ENCODE data around the gene SGIP1.

- no peak for TF ChIP-seq JUND (IDR thresholded peaks at IDR 0.05)
- TF ChIP-seq FOXM1 (IDR thresholded peaks at IDR 0.05; ENCODE audit: low read depth) = no peak
- TF ChIP-seq TAF1 (IDR thresholded peaks at IDR 0.05; ENCODE audit: borderline replicate concordance, low read depth, low read length) = no peak
- TF ChIP-seq CTCF (IDR thresholded peaks at IDR 0.05) = no peak
- TF ChIP-seq EP300 (IDR thresholded peaks at IDR 0.05; ENCODE audit: borderline replicate concordance in 1 of 2, low read depth in 1 of 2, low read length in 1 of 2) = no peak
- no peak for TF ChIP-seq EZH2phosphoT487 (IDR thresholded peaks at IDR 0.05; ENCODE audit: borderline replicate concordance, low read depth)
- TF ChIP-seq POLR2AphosphoS5 (IDR thresholded peaks at IDR 0.05; ENCODE audit: low read depth, low read length) = no peak
- no peak for TF ChIP-seq MAX (IDR thresholded peaks at IDR 0.05; ENCODE audit: low read depth)
- no peak for TF ChIP-seq MXI1 (IDR thresholded peaks at IDR 0.05; ENCODE audit: low read depth, low read length)
- no peak for TF ChIP-seq TCF12 (IDR thresholded peaks at IDR 0.05)
- no peak for TF ChIP-seq GATA2 (CRISPR knock-in tag; IDR thresholded peaks at IDR 0.05)
- no peak for TF ChIP-seq USF2 (IDR thresholded peaks at IDR 0.05; ENCODE audit: borderline replicate concordance, low read depth, low read length)
- no peak for TF ChIP-seq REST (IDR thresholded peaks at IDR 0.05; ENCODE audit: low read depth, low read length)
- TF ChIP-seq RXRA (IDR thresholded peaks at IDR 0.05; ENCODE audit: borderline replicate concordance, low read depth) = no peak
Measured at GRCh38 chr1:66779475-66780078, 245.6 kb downstream of the SGIP1 start.

All from SK-N-SH (cell line).